B cell (primary cell): ENCODE measurements around the gene RHBDF1. TPM values are rescaled to one million over a fixed set of nuclear protein-coding genes. Genes with fewer than 3 reads are reported as not detected.

Experiments
- ATAC-seq: fragments of 200-7000 bp; cut with Tn5 transposase; one replicate; pipeline ENCODE4 v1.10.0; 2021; ENCODE audit warnings: low read depth, mild to moderate bottlenecking, moderate number of reproducible peaks, moderate library complexity
- CTCF ChIA-PET: fragments of 350-600 bp; sonication (Branson Sonifier 250); formaldehyde crosslinking; loops from one replicate; lab custom pipeline; 2021; ENCODE audit warnings: antibody characterized with exemption, inconsistent platforms; lab: Charles Lee
- POLR2A ChIA-PET: fragments of 350-600 bp; sonication (Branson Sonifier 250); formaldehyde crosslinking; loops from one replicate; lab custom pipeline; 2021; ENCODE audit warnings: antibody characterized with exemption; lab: Charles Lee
- DNase-seq: peaks from one replicate; pipeline ENCODE4 v3.0.0; 2013
- H2AFZ ChIP-seq: 2 replicates; pipeline ENCODE4 v1.6.1; 2012; ENCODE audit warnings: mild to moderate bottlenecking, low read depth, low read length; ENCODE audit not compliant: insufficient read depth, poor library complexity, severe bottlenecking
- H3K27ac ChIP-seq, 2 donors: 1 replicate in 1 of 2; 2 replicates in 1 of 2; pipeline ENCODE4 v1.5.1; 2012 to 2013; ENCODE audit warnings: low read length in 2 of 2, mild to moderate bottlenecking in 2 of 2, moderate library complexity in 1 of 2
- H3K27me3 ChIP-seq, 4 experiments: fragments of 200-600 bp in 1 of 4; sonication (generic) in 1 of 4; replicated peaks in 1 of 4; 1 replicate in 2 of 4; 2 replicates in 2 of 4; pipeline versions ENCODE4 v1.6.1 to v1.7.0; 2013 to 2016; ENCODE audit warnings: low read length in 3 of 4, mild to moderate bottlenecking in 2 of 4, mixed read lengths in 1 of 4, moderate library complexity in 1 of 4; ENCODE audit not compliant: insufficient read depth in 4 of 4, control insufficient read depth in 3 of 4; ENCODE audit errors: control extremely low read depth in 1 of 4
- H3K36me3 ChIP-seq, 2 experiments: replicated peaks in 1 of 2; 1 replicate in 1 of 2; 2 replicates in 1 of 2; pipeline versions ENCODE4 v1.6.1 to v1.7.1; 2013; ENCODE audit warnings: low read length in 1 of 2; ENCODE audit not compliant: insufficient read depth in 2 of 2, control insufficient read depth in 1 of 2; ENCODE audit errors: control extremely low read depth in 1 of 2, extremely low read depth in 1 of 2
- H3K4me1 ChIP-seq, 2 donors: fragments of 200-600 bp in 1 of 2; sonication (generic) in 1 of 2; 1 replicate in 1 of 2; 2 replicates in 1 of 2; pipeline versions ENCODE4 v1.5.1 to v1.6.1; 2013 to 2017; ENCODE audit warnings: low read length in 2 of 2; ENCODE audit not compliant: control insufficient read depth in 2 of 2, insufficient read depth in 2 of 2
- H3K4me2 ChIP-seq: replicated peaks from 2 replicates; pipeline ENCODE3; 2012; ENCODE audit warnings: mild to moderate bottlenecking, low read depth, low read length; ENCODE audit not compliant: poor library complexity, severe bottlenecking
- H3K4me3 ChIP-seq, 5 experiments: fragments of 200-600 bp in 1 of 5; sonication (generic) in 1 of 5; 1 replicate in 3 of 5; 2 replicates in 2 of 5; pipeline versions ENCODE4 v1.5.1 to v1.7.0; 2011 to 2016; ENCODE audit warnings: low read length in 4 of 5, mild to moderate bottlenecking in 4 of 5, low read depth in 2 of 5, control low read depth in 1 of 5, moderate library complexity in 1 of 5; ENCODE audit not compliant: insufficient read depth in 1 of 5; ENCODE audit errors: control extremely low read depth in 1 of 5, extremely low read depth in 1 of 5
- H3K79me2 ChIP-seq: fragments of 200-600 bp; sonication (generic); one replicate; pipeline ENCODE4 v1.6.0; 2016; ENCODE audit warnings: low read length; ENCODE audit not compliant: control insufficient read depth, insufficient read depth
- H3K9ac ChIP-seq: fragments of 200-600 bp; sonication (generic); 2 replicates; pipeline ENCODE4 v1.6.1; 2017; ENCODE audit warnings: mild to moderate bottlenecking, low read length, moderate library complexity
- H3K9me3 ChIP-seq, 3 donors: one replicate each; pipeline versions ENCODE4 v1.6.1 to v1.7.1; 2013; ENCODE audit warnings: low read length in 2 of 3; ENCODE audit not compliant: control insufficient read depth in 2 of 3, insufficient read depth in 1 of 3; ENCODE audit errors: control extremely low read depth in 1 of 3
- H4K20me1 ChIP-seq: 2 replicates; pipeline ENCODE4 v1.6.0; 2012; ENCODE audit warnings: mild to moderate bottlenecking, low read length; ENCODE audit not compliant: insufficient read depth, control insufficient read depth, poor library complexity, severe bottlenecking
- H3K27ac Mint-ChIP-seq: one replicate; pipeline ENCODE4 v1.8.0; 2021; ENCODE audit warnings: mixed read lengths
- H3K27me3 Mint-ChIP-seq: one replicate; pipeline ENCODE4 v1.8.0; 2021; ENCODE audit warnings: mixed read lengths
- H3K4me1 Mint-ChIP-seq: one replicate; pipeline ENCODE4 v1.8.0; 2021; ENCODE audit warnings: mixed read lengths
- H3K4me3 Mint-ChIP-seq: one replicate; pipeline ENCODE4 v1.8.0; 2021; ENCODE audit warnings: mixed read lengths
- H3K9me3 Mint-ChIP-seq: one replicate; pipeline ENCODE4 v1.8.0; 2022; ENCODE audit warnings: mixed read lengths; ENCODE audit not compliant: insufficient read depth
- CTCF ChIP-seq: fragments of 200-600 bp; IDR thresholded peaks from one replicate; pipeline ENCODE4 v1.8.0; 2022; ENCODE audit warnings: antibody characterized with exemption, mild to moderate bottlenecking
- EZH2 ChIP-seq: IDR thresholded peaks from 2 replicates; pipeline ENCODE4 v1.6.1; 2012; ENCODE audit warnings: borderline replicate concordance, low read depth, mild to moderate bottlenecking, moderate library complexity, low read length; ENCODE audit not compliant: insufficient read depth, poor library complexity, severe bottlenecking
- WGBS: methylation state at CpG from one replicate; pipeline ENCODE4 v1.1.5; 2013; ENCODE audit warnings: missing lambda C conversion rate; ENCODE audit not compliant: insufficient coverage; 5-methylcytosine and 5-hydroxymethylcytosine counted together
- intact Hi-C: fragments of 100-400 bp; cut with micrococcal nuclease; formaldehyde crosslinking; loops from one replicate; pipeline ENCODE4 v1.10.0; 2022
- polyA plus RNA-seq: library from polyadenylated mRNA; depleted of rRNA; stranded (reverse); fragments of >200 nt; gene quantifications from 2 replicates; pipeline ENCODE4 v1.2.3, GENCODE V29; 2012
- total RNA-seq, 2 donors: library from RNA; stranded (reverse); fragments of 120-200 nt in 1 of 2; gene quantifications; 1 replicate in 1 of 2; 2 replicates in 1 of 2; pipeline versions ENCODE4 v1.2.3 to v1.2.4, GENCODE V29; 2013 to 2022

The RHBDF1 gene
- total and polyA plus RNA-seq, 2 donors (not counting 1 experiment from before 2014, with no cell fraction given) = 0.42 to 0.76 TPM

GRCh38 chr16:69181-69580 is 3.2 kb downstream of the RHBDF1 start:
- H3K4me1 ChIP-seq = peaks cover 12 to 17% of the 10 kb centered on the region in 2 donors

More at GRCh38 chr16:69181-69580, 3.2 kb downstream of the RHBDF1 start:
- POLR2A ChIA-PET = interaction anchor here (0.6 kb wide), 1 partner anchor 41 kb away, joined by 4 read pairs; no protein-coding TSS in a partner anchor
- ATAC-seq (no peak), DNase-seq (no peak)
- Histone ChIP-seq H3K4me3 (no peak overlapping the region), H3K79me2 (no peaks in the 10 kb centered on the region), H2AFZ (no peak overlapping the region), H3K27ac (no peak overlapping the region), H3K4me2 (no peak overlapping the region), H4K20me1 (no peaks in the 10 kb centered on the region), H3K9me3 (no peaks in the 10 kb centered on the region), H3K36me3 (no peaks in the 10 kb centered on the region), H3K9ac (no peak overlapping the region), H3K27me3 (peaks cover 0 to 45% (median 21%) of the 10 kb centered on the region in 4 experiments)
- CTCF ChIA-PET = interaction anchor here (1.7 to 14.6 kb wide), 2 partner anchors 28 to 38 kb away, joined by 6 to 401 read pairs; no protein-coding TSS in a partner anchor
- TF ChIP-seq EZH2 = no peak
- no peak for TF ChIP-seq CTCF
- Mint-ChIP-seq H3K4me1 (peaks cover 12% of the 10 kb centered on the region), H3K9me3 (no peaks in the 10 kb centered on the region), H3K27me3 (peaks cover 20% of the 10 kb centered on the region), H3K27ac (no peak overlapping the region), H3K4me3 (no peak overlapping the region)
- WGBS = 87% methylated on average over 7 of the region's 8 CpGs
- intact Hi-C loops = no loop called here
